Activated CD4-positive, alpha-beta memory T cell treated with anti-CD3 and anti-CD28 coated beads for 36 hours (primary cell): ENCODE data around the gene AZIN2. TPM values are rescaled to one million over a fixed set of nuclear protein-coding genes. Genes with fewer than 3 reads are reported as not detected.
A peak's percentile ranks its signal among the peaks of the same experiment; 100 is the strongest.

Source experiments
- CTCF ChIA-PET: fragments of 350-600 bp; sonication (Branson Sonifier 250); formaldehyde crosslinking; loops from one replicate; lab custom pipeline; 2021; ENCODE audit warnings: antibody characterized with exemption, inconsistent platforms; lab: Charles Lee
- POLR2A ChIA-PET: fragments of 350-600 bp; sonication (Branson Sonifier 250); formaldehyde crosslinking; loops from one replicate; lab custom pipeline; 2021; ENCODE audit warnings: antibody characterized with exemption; lab: Charles Lee
- DNase-seq: peaks from one replicate; pipeline ENCODE4 v3.0.0-alpha.2; 2020
- H3K27ac Mint-ChIP-seq: one replicate; pipeline ENCODE4 v1.8.0; 2021; ENCODE audit warnings: mixed read lengths
- H3K27me3 Mint-ChIP-seq: one replicate; pipeline ENCODE4 v1.8.0; 2021; ENCODE audit warnings: mixed read lengths
- H3K36me3 Mint-ChIP-seq: one replicate; pipeline ENCODE4 v1.8.0; 2021; ENCODE audit warnings: mixed read lengths
- H3K4me1 Mint-ChIP-seq: one replicate; pipeline ENCODE4 v1.8.0; 2021; ENCODE audit warnings: low read depth, mixed read lengths
- H3K4me3 Mint-ChIP-seq: one replicate; pipeline ENCODE4 v1.8.0; 2021; ENCODE audit warnings: mild to moderate bottlenecking, mixed read lengths
- H3K9me3 Mint-ChIP-seq: one replicate; pipeline ENCODE4 v1.8.0; 2021; ENCODE audit warnings: mixed read lengths
- intact Hi-C: fragments of 100-400 bp; cut with micrococcal nuclease; formaldehyde crosslinking; loops from one replicate; pipeline ENCODE4 v1.15.1; 2023
- total RNA-seq, 2 experiments: library from RNA; stranded (reverse); gene quantifications; one replicate each; pipeline ENCODE4 v1.2.3, GENCODE V29; 2021

AZIN2 gene
- total RNA-seq, 2 experiments from 2014 or later, result 2.5 to 2.9 TPM

DNA sequence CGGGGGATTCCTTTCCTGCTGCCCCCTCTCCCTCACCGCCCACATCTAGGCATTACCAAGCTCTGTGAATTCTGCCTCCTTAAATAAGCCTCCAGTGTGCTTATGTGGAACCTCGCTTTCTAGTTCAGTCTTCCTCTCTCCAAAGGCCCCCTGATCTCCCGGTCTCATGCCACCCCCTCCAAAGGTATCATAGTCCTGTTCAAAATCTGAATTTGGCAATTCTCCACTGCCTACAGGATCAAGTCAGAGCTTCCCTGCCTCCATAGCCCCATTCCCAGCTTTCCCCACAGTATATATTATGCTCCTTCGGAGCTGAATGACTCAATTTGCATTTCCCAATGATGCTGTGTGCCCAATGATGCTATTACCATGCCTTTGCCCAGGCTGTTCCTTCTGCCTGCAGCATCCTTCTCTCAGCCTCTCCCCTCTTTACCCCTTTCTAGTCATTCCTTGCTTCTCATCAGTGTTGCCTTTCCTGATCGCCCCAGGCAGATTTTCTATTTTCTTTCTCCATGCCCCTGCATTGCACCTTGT lies 1.7 kb downstream of the AZIN2 start:
- Mint-ChIP-seq H3K9me3 (no peaks in the 10 kb centered on the region), H3K27me3 (no peaks in the 10 kb centered on the region), H3K36me3 (no peaks in the 10 kb centered on the region), H3K4me3 (peak overlapping the region; percentile 62), H3K27ac (no peak overlapping the region), H3K4me1 (peaks cover 6% of the 10 kb centered on the region)
- intact Hi-C loops, result loop anchor here (5.0 to 10.0 kb wide), 2 partner anchors 45 to 148 kb away; partner anchors contain the start of gene AK2
- CTCF ChIA-PET, result interaction anchor here (1.1 to 5.6 kb wide), 6 partner anchors 13 to 370 kb away, joined by 3 to 41 read pairs (median 5); no protein-coding TSS in a partner anchor
- POLR2A ChIA-PET, result no interaction called here
- no peak for DNase-seq

DNA sequence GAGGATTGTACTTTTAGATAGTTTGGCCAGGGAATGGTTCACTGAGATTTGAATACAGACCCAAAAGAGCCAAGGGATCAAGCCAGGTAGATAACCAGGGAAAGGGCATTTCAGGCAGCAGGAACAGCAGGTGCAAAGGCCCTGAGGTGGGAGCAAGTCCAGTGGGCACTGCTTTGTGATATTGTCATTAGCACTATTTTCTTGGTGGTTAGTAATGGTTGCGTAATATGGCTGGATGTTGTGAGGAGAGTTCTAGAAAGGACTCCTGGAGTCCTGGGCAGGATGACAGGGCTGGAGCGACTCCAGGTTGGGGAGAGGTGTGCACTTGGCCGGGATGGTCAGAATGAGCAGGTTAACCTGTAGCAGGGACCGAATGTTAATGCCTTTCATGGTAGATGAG lies 4.4 kb downstream of the AZIN2 start:
- H3K4me1 Mint-ChIP-seq, result peaks cover 17% of the 10 kb centered on the region
- intact Hi-C loops, result loop anchor here (10.0 kb wide), 1 partner anchor 151 kb away; no protein-coding TSS in a partner anchor
- no peaks in the 10 kb centered on the region for H3K36me3 Mint-ChIP-seq
- no peak for DNase-seq
- no peak overlapping the region for H3K4me3 Mint-ChIP-seq
- H3K9me3 Mint-ChIP-seq, result no peaks in the 10 kb centered on the region
- no peak overlapping the region for H3K27ac Mint-ChIP-seq
- H3K27me3 Mint-ChIP-seq, result no peaks in the 10 kb centered on the region
- POLR2A ChIA-PET, result no interaction called here
- CTCF ChIA-PET, result interaction anchor here (0.7 to 5.6 kb wide), 5 partner anchors 10 to 311 kb away, joined by 3 to 52 read pairs (median 39); no protein-coding TSS in a partner anchor

GRCh38 chr1:33086384-33086850 lies 5.5 kb downstream of the AZIN2 start:
- H3K36me3 Mint-ChIP-seq, result no peaks in the 10 kb centered on the region

DNA sequence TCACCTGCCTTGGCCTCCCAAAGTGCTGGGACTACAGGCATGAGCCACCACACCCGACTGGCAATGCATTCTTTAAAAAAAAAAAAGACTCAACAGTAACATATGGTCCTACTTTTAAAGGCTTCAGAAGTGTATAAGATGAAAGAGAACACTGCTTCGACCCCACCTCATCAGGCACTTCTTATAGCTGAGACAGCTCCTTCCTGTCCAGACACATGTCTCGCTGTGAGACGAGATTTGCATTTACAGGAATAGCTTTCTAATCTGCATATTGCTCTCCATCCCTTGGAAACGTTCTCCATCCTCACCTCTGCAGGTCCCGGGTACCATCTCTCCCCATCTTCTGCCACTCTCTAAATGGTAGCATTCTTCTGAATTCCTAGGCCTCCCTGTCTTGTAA lies 6.7 kb downstream of the AZIN2 start:
- no peaks in the 10 kb centered on the region for H3K36me3 Mint-ChIP-seq
- H3K27ac Mint-ChIP-seq, result peak overlapping the region; percentile 38
- H3K9me3 Mint-ChIP-seq, result no peaks in the 10 kb centered on the region
- intact Hi-C loops, result loop anchor here (10.0 kb wide), 1 partner anchor 153 kb away; no protein-coding TSS in a partner anchor
- CTCF ChIA-PET, result interaction anchor here (0.5 to 5.1 kb wide), 8 partner anchors 10 to 215 kb away, joined by 3 to 52 read pairs (median 4); partner anchors contain the start of gene HPCA
- POLR2A ChIA-PET, result interaction anchor here (1.8 kb wide), 1 partner anchor 39 kb away, joined by 8 read pairs; no protein-coding TSS in a partner anchor
- H3K4me3 Mint-ChIP-seq, result no peak overlapping the region
- H3K27me3 Mint-ChIP-seq, result no peaks in the 10 kb centered on the region
- peaks cover 14% of the 10 kb centered on the region for H3K4me1 Mint-ChIP-seq
- DNase-seq, result no peak

More at GRCh38 chr1:33086384-33086850, 5.5 kb downstream of the AZIN2 start:
- Mint-ChIP-seq H3K4me3 (no peak overlapping the region), H3K4me1 (peaks cover 15% of the 10 kb centered on the region), H3K27me3 (no peaks in the 10 kb centered on the region), H3K9me3 (no peaks in the 10 kb centered on the region), H3K27ac (no peak overlapping the region)
- intact Hi-C loops, result loop anchor here (10.0 kb wide), 1 partner anchor 152 kb away; no protein-coding TSS in a partner anchor
- POLR2A ChIA-PET, result no interaction called here
- CTCF ChIA-PET, result interaction anchor here (0.6 to 5.6 kb wide), 12 partner anchors 9 to 634 kb away, joined by 3 to 52 read pairs (median 4); partner anchors contain the start of gene HPCA
- DNase-seq, result peak; percentile 64

DNA sequence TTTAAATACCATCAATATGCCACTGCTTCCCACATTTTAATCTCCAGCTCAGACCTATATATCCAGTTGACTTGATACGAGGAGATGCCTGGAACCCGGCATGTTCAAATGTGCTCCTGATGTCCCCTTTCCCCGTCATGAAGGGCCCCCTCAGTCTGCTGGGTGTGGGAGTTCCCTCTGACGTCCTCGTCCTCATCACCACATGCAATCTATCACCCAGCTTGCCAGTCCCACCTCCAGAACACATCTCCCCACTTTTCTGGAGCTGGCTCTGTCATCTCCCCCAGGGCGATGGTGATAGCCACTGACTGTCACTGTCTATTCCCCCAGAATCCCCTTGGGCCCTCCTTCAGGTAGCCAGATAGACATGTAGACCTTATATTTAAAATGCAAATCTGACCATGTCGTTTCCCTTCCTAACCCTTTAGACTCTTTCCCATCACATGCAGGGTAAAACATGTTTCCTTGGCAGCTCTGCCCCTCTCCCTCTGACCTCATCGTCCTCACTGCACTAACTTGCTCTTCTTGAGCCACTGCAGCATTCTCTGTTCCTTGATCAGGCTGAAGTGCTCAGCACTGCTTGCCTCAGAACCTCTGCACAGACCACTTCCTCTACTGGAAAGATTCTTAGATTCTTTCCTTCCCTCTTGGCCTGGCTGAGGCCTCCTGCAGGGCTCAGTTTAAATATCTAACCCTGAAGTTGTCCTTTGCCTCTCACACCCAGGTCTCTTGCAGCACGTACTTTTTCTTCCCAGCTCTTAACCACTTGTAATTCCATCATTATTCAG lies 7.4 kb downstream of the AZIN2 start:
- DNase-seq, result no peak
- ChIA-PET POLR2A (interaction anchor here (0.6 to 1.8 kb wide), 4 partner anchors 8 to 80 kb away, joined by 3 to 8 read pairs (median 4); no protein-coding TSS in a partner anchor), CTCF (interaction anchor here (0.7 to 5.1 kb wide), 8 partner anchors 10 to 215 kb away, joined by 3 to 52 read pairs (median 4); partner anchors contain the start of gene HPCA)
- intact Hi-C loops, result loop anchor here (10.0 kb wide), 1 partner anchor 154 kb away; no protein-coding TSS in a partner anchor
- Mint-ChIP-seq H3K4me1 (peaks cover 14% of the 10 kb centered on the region), H3K27ac (peak overlapping the region; percentile 38), H3K36me3 (no peaks in the 10 kb centered on the region), H3K9me3 (no peaks in the 10 kb centered on the region), H3K27me3 (no peaks in the 10 kb centered on the region), H3K4me3 (no peak overlapping the region)

DNA sequence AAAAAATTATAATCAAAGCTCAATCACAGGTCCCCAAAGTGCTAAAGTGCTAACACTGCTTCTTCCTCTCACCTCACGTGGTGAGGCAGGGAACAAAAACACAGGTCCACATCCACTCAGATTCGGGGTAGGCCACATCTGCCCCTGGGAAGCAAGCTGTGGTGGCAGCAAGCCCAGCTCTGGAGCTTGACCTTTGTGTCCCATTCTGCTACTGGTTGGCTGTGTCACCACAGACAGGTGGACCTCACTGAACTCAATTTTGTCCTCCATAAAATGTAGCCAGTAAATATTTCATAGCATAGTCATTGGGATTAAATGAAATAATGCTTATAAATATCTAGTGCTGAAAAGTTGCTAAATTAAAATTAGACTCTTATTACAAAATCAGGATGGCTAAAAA lies 8.5 kb downstream of the AZIN2 start:
- H3K4me3 Mint-ChIP-seq, result no peak overlapping the region
- POLR2A ChIA-PET, result interaction anchor here (1.3 to 1.8 kb wide), 2 partner anchors 9 to 38 kb away, joined by 5 to 8 read pairs; no protein-coding TSS in a partner anchor
- peaks cover 14% of the 10 kb centered on the region for H3K4me1 Mint-ChIP-seq
- no peaks in the 10 kb centered on the region for H3K27me3 Mint-ChIP-seq
- no peak for DNase-seq
- CTCF ChIA-PET, result interaction anchor here (0.7 to 5.1 kb wide), 3 partner anchors 9 to 157 kb away, joined by 4 to 52 read pairs (median 17); no protein-coding TSS in a partner anchor
- intact Hi-C loops, result loop anchor here (10.0 kb wide), 1 partner anchor 155 kb away; no protein-coding TSS in a partner anchor
- H3K27ac Mint-ChIP-seq, result no peak overlapping the region
- no peaks in the 10 kb centered on the region for H3K9me3 Mint-ChIP-seq
- no peaks in the 10 kb centered on the region for H3K36me3 Mint-ChIP-seq

- intact Hi-C loops, result no loop called here
- H3K27ac Mint-ChIP-seq, result no peak overlapping the region
- H3K4me1 Mint-ChIP-seq, result peaks cover 17% of the 10 kb centered on the region
- POLR2A ChIA-PET, result no interaction called here
- H3K27me3 Mint-ChIP-seq, result no peaks in the 10 kb centered on the region
- DNase-seq, result no peak
- no peak overlapping the region for H3K4me3 Mint-ChIP-seq
- CTCF ChIA-PET, result interaction anchor here (0.9 to 1.0 kb wide), 2 partner anchors 35 kb away, joined by 3 to 4 read pairs; no protein-coding TSS in a partner anchor
- H3K9me3 Mint-ChIP-seq, result no peaks in the 10 kb centered on the region
- no peaks in the 10 kb centered on the region for H3K36me3 Mint-ChIP-seq
Measured at GRCh38 chr1:33092438-33092837, 11.5 kb downstream of the AZIN2 start.

GRCh38 chr1:33093004-33093403 lies 12.1 kb downstream of the AZIN2 start:
- ChIA-PET POLR2A (no interaction called here), CTCF (interaction anchor here (1.0 to 4.0 kb wide), 2 partner anchors 9 to 34 kb away, joined by 4 to 41 read pairs; no protein-coding TSS in a partner anchor)
- intact Hi-C loops, result no loop called here
- Mint-ChIP-seq H3K9me3 (no peaks in the 10 kb centered on the region), H3K4me1 (peaks cover 18% of the 10 kb centered on the region), H3K27me3 (no peaks in the 10 kb centered on the region), H3K36me3 (no peaks in the 10 kb centered on the region), H3K27ac (no peak overlapping the region), H3K4me3 (no peak overlapping the region)
- no peak for DNase-seq

- CTCF ChIA-PET, result interaction anchor here (0.8 to 4.0 kb wide), 10 partner anchors 9 to 223 kb away, joined by 3 to 41 read pairs (median 3); partner anchors contain the start of gene AZIN2
- H3K4me3 Mint-ChIP-seq, result no peak overlapping the region
- H3K27me3 Mint-ChIP-seq, result no peaks in the 10 kb centered on the region
- POLR2A ChIA-PET, result no interaction called here
- no peak for DNase-seq
- peaks cover 23% of the 10 kb centered on the region for H3K4me1 Mint-ChIP-seq
- H3K27ac Mint-ChIP-seq, result no peak overlapping the region
- H3K9me3 Mint-ChIP-seq, result no peaks in the 10 kb centered on the region
- intact Hi-C loops, result no loop called here
- H3K36me3 Mint-ChIP-seq, result no peaks in the 10 kb centered on the region
Measured at GRCh38 chr1:33094486-33094885, 13.5 kb downstream of the AZIN2 start.

DNA sequence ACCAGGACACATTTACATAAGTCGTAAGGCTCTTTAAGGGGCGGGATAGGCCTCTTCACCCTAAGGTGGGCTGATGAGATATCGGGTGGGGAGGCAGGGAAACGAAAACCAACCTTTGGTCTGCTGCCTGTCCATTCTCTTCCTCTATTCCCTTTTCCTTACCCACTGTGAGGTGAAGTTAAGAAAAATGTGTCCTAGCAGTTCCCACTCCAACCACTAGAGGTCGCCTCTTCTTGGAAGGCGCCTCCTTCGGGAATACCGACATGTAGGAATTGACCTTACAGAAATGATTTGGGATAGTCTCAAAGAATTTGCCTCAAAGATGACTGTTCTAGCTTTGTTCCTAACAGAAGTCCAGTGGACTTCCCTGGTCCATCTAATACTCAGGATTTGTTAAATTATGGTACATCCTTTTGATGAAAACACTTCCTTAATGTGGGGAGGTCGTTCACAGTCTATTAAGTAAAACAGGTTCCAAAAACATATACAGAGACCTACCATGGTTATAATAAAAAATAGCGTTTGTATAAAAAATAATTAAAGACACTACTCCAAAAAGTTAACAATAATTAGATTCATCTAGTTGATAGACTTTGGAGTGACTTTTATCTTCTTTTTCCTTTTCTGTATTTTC lies 14.1 kb downstream of the AZIN2 start:
- no peaks in the 10 kb centered on the region for H3K36me3 Mint-ChIP-seq
- no peak overlapping the region for H3K4me3 Mint-ChIP-seq
- POLR2A ChIA-PET, result no interaction called here
- H3K27me3 Mint-ChIP-seq, result no peaks in the 10 kb centered on the region
- peak; percentile 28 for DNase-seq
- intact Hi-C loops, result loop anchor here (5.0 kb wide), 1 partner anchor 58 kb away; the partner anchor contains the start of gene AK2
- peaks cover 28% of the 10 kb centered on the region for H3K4me1 Mint-ChIP-seq
- CTCF ChIA-PET, result interaction anchor here (0.7 to 4.0 kb wide), 19 partner anchors 8 to 272 kb away, joined by 3 to 41 read pairs (median 4); partner anchors contain the start of gene TRIM62
- no peak overlapping the region for H3K27ac Mint-ChIP-seq
- H3K9me3 Mint-ChIP-seq, result no peaks in the 10 kb centered on the region
